Fibroblast of lung (primary cell): ENCODE data around the gene ATOH8. TPM values are rescaled to one million over a fixed set of nuclear protein-coding genes. Genes with fewer than 3 reads are reported as not detected.

Source experiments
- DNase-seq, 2 donors: peaks; one replicate each; pipeline versions ENCODE4 v3.0.0 to v3.0.0-alpha.2; 2010; ENCODE audit warnings: low read depth in 2 of 2
- H2AFZ ChIP-seq: 2 replicates; pipeline ENCODE4 v1.5.1; 2012; ENCODE audit warnings: low read length, control low read depth, inconsistent platforms
- H3K27ac ChIP-seq: 2 replicates; pipeline ENCODE4 v1.5.1; 2011; ENCODE audit warnings: low read length, control low read depth; ENCODE audit not compliant: insufficient read depth
- H3K27me3 ChIP-seq: 2 replicates; pipeline ENCODE4 v1.5.1; 2011; ENCODE audit warnings: mild to moderate bottlenecking, low read length; ENCODE audit not compliant: control insufficient read depth, insufficient read depth
- H3K36me3 ChIP-seq: 2 replicates; pipeline ENCODE4 v1.5.1; 2011; ENCODE audit warnings: low read length; ENCODE audit not compliant: control insufficient read depth, insufficient read depth
- H3K4me1 ChIP-seq: 2 replicates; pipeline ENCODE4 v1.5.1; 2011; ENCODE audit warnings: low read length; ENCODE audit not compliant: control insufficient read depth, insufficient read depth; ENCODE audit errors: extremely low read depth
- H3K4me2 ChIP-seq: 2 replicates; pipeline ENCODE4 v1.5.1; 2011; ENCODE audit warnings: low read length, control low read depth; ENCODE audit not compliant: insufficient read depth; ENCODE audit errors: extremely low read depth
- H3K4me3 ChIP-seq, 4 experiments: fragments of 200-600 bp in 1 of 4; sonication (generic) in 1 of 4; replicated peaks in 1 of 4; 2 replicates each; pipeline ENCODE4 v1.5.1; 2011 to 2016; ENCODE audit warnings: low read length in 4 of 4, low read depth in 3 of 4, mild to moderate bottlenecking in 3 of 4, control low read depth in 2 of 4, inconsistent platforms in 1 of 4, mixed read lengths in 1 of 4; ENCODE audit not compliant: insufficient read depth in 1 of 4; ENCODE audit errors: control extremely low read depth in 1 of 4
- H3K79me2 ChIP-seq: 2 replicates; pipeline ENCODE4 v1.5.1; 2012; ENCODE audit warnings: mild to moderate bottlenecking, low read length, inconsistent platforms; ENCODE audit not compliant: control insufficient read depth, insufficient read depth
- H3K9ac ChIP-seq: 2 replicates; pipeline ENCODE4 v1.5.1; 2011; ENCODE audit warnings: mild to moderate bottlenecking, low read length, control low read depth; ENCODE audit not compliant: insufficient read depth
- H3K9me3 ChIP-seq: 2 replicates; pipeline ENCODE4 v1.5.1; 2012; ENCODE audit warnings: low read depth, low read length; ENCODE audit not compliant: control insufficient read depth, insufficient read depth
- H4K20me1 ChIP-seq: 2 replicates; pipeline ENCODE4 v1.5.1; 2011; ENCODE audit warnings: low read length; ENCODE audit not compliant: control insufficient read depth, insufficient read depth; ENCODE audit errors: extremely low read depth
- CTCF ChIP-seq, 2 donors: IDR thresholded peaks in 1 of 2; conservative IDR thresholded peaks in 1 of 2; 1 replicate in 1 of 2; 2 replicates in 1 of 2; pipeline ENCODE4 v1.5.1; 2011 to 2012; ENCODE audit warnings: low read length in 2 of 2, control low read depth in 1 of 2, inconsistent platforms in 1 of 2, low read depth in 1 of 2, mild to moderate bottlenecking in 1 of 2
- EZH2 ChIP-seq: IDR thresholded peaks from 2 replicates; pipeline ENCODE4 v1.5.1; 2012; ENCODE audit warnings: low read length, control low read depth, mild to moderate bottlenecking; ENCODE audit errors: missing control alignments
- polyA plus RNA-seq, 2 donors: library from polyadenylated mRNA; depleted of rRNA in 1 of 2; stranded (reverse) in 1 of 2; unstranded in 1 of 2; fragments of >200 nt; gene quantifications; 2 replicates each; pipeline ENCODE4 v1.2.1, GENCODE V29; 2011 to 2012; ENCODE audit warnings: missing spikeins in 1 of 2
- total RNA-seq: library from RNA; depleted of rRNA; stranded (reverse); fragments of >200 nt; gene quantifications from 2 replicates; pipeline ENCODE4 v1.2.1, GENCODE V29; 2014

ATOH8 gene
- total and polyA plus RNA-seq, 2 donors (not counting 1 experiment from before 2014, with no cell fraction given): 5.6 to 19.2 TPM

GRCh38 chr2:85772841-85773491 lies 19.2 kb downstream of the ATOH8 start:
- peak overlapping the region; percentile 97 for H3K27ac ChIP-seq
- H3K9ac ChIP-seq: peak overlapping the region; percentile 64
- no peaks in the 10 kb centered on the region for H3K9me3 ChIP-seq
- peaks cover 7% of the 10 kb centered on the region for H3K79me2 ChIP-seq
- H3K4me2 ChIP-seq: peak overlapping the region; percentile 93
- DNase-seq: no peak
- peaks cover 4% of the 10 kb centered on the region for H3K36me3 ChIP-seq
- peaks cover 34% of the 10 kb centered on the region for H3K4me1 ChIP-seq
- H4K20me1 ChIP-seq: no peaks in the 10 kb centered on the region
- TF ChIP-seq EZH2: no peak
- no peak for TF ChIP-seq CTCF (conservative IDR thresholded peaks at IDR 0.05 in 1 of 2, IDR thresholded peaks at IDR 0.05 in 1 of 2; ENCODE audit: low read depth in 1 of 2, low read length in 2 of 2)
- no peak overlapping the region for H2AFZ ChIP-seq
- H3K4me3 ChIP-seq: peak overlapping the region in 3 of 4 experiments; percentile 30 to 31 (median 30)
- H3K27me3 ChIP-seq: no peaks in the 10 kb centered on the region

DNA sequence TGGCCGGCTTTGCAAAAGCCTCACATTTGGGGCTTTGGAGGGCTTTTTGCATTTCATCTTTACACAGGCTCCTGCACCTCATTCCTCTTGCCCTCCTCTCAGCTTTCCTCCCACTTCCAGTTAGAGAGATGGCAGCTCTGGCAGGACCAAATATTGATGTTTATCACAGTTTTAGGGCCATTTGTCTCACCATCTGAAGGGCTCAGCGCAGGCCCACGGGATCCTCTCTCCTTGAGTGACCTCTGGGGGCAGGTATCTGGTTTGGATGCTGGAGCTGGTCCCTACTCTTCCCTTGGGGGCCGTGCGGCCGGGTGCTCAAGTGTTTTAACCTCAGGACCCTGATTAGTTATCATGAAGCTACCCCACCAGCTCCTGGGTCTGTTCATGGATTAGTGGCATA lies 19.9 kb downstream of the ATOH8 start:
- Histone ChIP-seq H3K36me3 (peaks cover 2% of the 10 kb centered on the region), H3K4me1 (peaks cover 31% of the 10 kb centered on the region), H3K9ac (no peak overlapping the region), H3K4me2 (no peak overlapping the region), H3K27me3 (no peaks in the 10 kb centered on the region), H2AFZ (no peak overlapping the region), H3K79me2 (peaks cover 7% of the 10 kb centered on the region), H3K9me3 (no peaks in the 10 kb centered on the region), H3K4me3 (no peak overlapping the region), H4K20me1 (no peaks in the 10 kb centered on the region), H3K27ac (peak overlapping the region; percentile 97)
- no peak for DNase-seq
- TF ChIP-seq EZH2 (no peak), CTCF (conservative IDR thresholded peaks at IDR 0.05 in 1 of 2, IDR thresholded peaks at IDR 0.05 in 1 of 2; ENCODE audit: low read depth in 1 of 2, low read length in 2 of 2) (no peak)

- TF ChIP-seq EZH2 (no peak), CTCF (conservative IDR thresholded peaks at IDR 0.05 in 1 of 2, IDR thresholded peaks at IDR 0.05 in 1 of 2; ENCODE audit: low read depth in 1 of 2, low read length in 2 of 2) (no peak)
- Histone ChIP-seq H3K36me3 (peaks cover 2% of the 10 kb centered on the region), H4K20me1 (no peaks in the 10 kb centered on the region), H2AFZ (no peak overlapping the region), H3K9me3 (no peaks in the 10 kb centered on the region), H3K4me1 (peaks cover 27% of the 10 kb centered on the region), H3K79me2 (peaks cover 7% of the 10 kb centered on the region), H3K9ac (no peak overlapping the region), H3K4me2 (no peak overlapping the region), H3K27ac (no peak overlapping the region), H3K27me3 (no peaks in the 10 kb centered on the region), H3K4me3 (no peak overlapping the region)
- DNase-seq: no peak
Observed at GRCh38 chr2:85774126-85774978, 20.6 kb downstream of the ATOH8 start.
